ENCODE data around the gene PCSK2. TPM values are rescaled to one million over a fixed set of nuclear protein-coding genes. Genes with fewer than 3 reads are reported as not detected.

The PCSK2 gene
- polyA plus RNA-seq, 3 donors = not detected

GRCh38 chr20:17227219-17227575, 357 bp downstream of the PCSK2 start:
- peaks cover 0 to 24% (median 12%) of the 10 kb centered on the region in 7 donors for H3K9me3 Mint-ChIP-seq
- TF ChIP-seq, protein P1, sequence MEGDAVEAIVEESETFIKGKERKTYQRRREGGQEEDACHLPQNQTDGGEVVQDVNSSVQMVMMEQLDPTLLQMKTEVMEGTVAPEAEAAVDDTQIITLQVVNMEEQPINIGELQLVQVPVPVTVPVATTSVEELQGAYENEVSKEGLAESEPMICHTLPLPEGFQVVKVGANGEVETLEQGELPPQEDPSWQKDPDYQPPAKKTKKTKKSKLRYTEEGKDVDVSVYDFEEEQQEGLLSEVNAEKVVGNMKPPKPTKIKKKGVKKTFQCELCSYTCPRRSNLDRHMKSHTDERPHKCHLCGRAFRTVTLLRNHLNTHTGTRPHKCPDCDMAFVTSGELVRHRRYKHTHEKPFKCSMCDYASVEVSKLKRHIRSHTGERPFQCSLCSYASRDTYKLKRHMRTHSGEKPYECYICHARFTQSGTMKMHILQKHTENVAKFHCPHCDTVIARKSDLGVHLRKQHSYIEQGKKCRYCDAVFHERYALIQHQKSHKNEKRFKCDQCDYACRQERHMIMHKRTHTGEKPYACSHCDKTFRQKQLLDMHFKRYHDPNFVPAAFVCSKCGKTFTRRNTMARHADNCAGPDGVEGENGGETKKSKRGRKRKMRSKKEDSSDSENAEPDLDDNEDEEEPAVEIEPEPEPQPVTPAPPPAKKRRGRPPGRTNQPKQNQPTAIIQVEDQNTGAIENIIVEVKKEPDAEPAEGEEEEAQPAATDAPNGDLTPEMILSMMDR (IDR thresholded peaks at IDR 0.05) = no peak
- peaks cover 51 to 57% (median 53%) of the 10 kb centered on the region in 3 donors for H3K27me3 Mint-ChIP-seq (ENCODE audit: low read depth in 3 of 3)
- no peak for DNase-seq
- H3K9ac ChIP-seq (ENCODE audit: insufficient read depth, low read length, poor library complexity, severe bottlenecking) = no peak overlapping the region
- H4K20me1 ChIP-seq (ENCODE audit: insufficient read depth, low read length) = no peaks in the 10 kb centered on the region
- peaks cover 0 to 21% of the 10 kb centered on the region in 2 donors for H3K9me3 ChIP-seq (replicated peaks in 1 of 2; ENCODE audit: control insufficient read depth in 1 of 2, insufficient read depth in 1 of 2, low read length in 2 of 2)
- no peak overlapping the region for H3K27ac Mint-ChIP-seq
- no peak overlapping the region for H3K4me3 ChIP-seq (replicated peaks in 1 of 3; ENCODE audit: low read depth in 2 of 3, low read length in 3 of 3)
- no peaks in the 10 kb centered on the region for H3K4me1 ChIP-seq (ENCODE audit: control insufficient read depth in 1 of 2, insufficient read depth in 2 of 2, low read length in 2 of 2)
- no peaks in the 10 kb centered on the region for H3K4me1 Mint-ChIP-seq
- H2AFZ ChIP-seq (ENCODE audit: insufficient read depth, low read depth, low read length, poor library complexity, severe bottlenecking) = no peak overlapping the region
- no peaks in the 10 kb centered on the region for H3K36me3 ChIP-seq (replicated peaks in 1 of 2; ENCODE audit: control insufficient read depth in 1 of 2, insufficient read depth in 2 of 2, low read length in 2 of 2)
- peak overlapping the region in 1 of 2 donors; percentile 80 for H3K4me3 Mint-ChIP-seq
- peaks cover 0 to 3% of the 10 kb centered on the region in 2 donors for H3K36me3 Mint-ChIP-seq
- no peak overlapping the region for H3K27ac ChIP-seq (ENCODE audit: low read depth in 1 of 2, low read length in 2 of 2)
- WGBS (ENCODE audit: insufficient coverage) = 6% methylated on average over 10 of the region's 17 CpGs
- peaks cover 29 to 59% of the 10 kb centered on the region in 2 donors for H3K27me3 ChIP-seq (ENCODE audit: control insufficient read depth in 2 of 2, insufficient read depth in 2 of 2, low read length in 2 of 2)
- no peak overlapping the region for H3K4me2 ChIP-seq (replicated peaks; ENCODE audit: extremely low read depth, low read length, poor library complexity, severe bottlenecking)
- H3K79me2 ChIP-seq (ENCODE audit: insufficient read depth, low read length) = no peaks in the 10 kb centered on the region
- intact Hi-C loops (cut with micrococcal nuclease) = no loop called here

- no peaks in the 10 kb centered on the region for H3K79me2 ChIP-seq (ENCODE audit: insufficient read depth, low read length)
- Mint-ChIP-seq H3K9me3 (peaks cover 0 to 24% (median 12%) of the 10 kb centered on the region in 7 donors), H3K4me3 (peak overlapping the region in 1 of 2 donors; percentile 80), H3K27ac (no peak overlapping the region), H3K36me3 (peaks cover 0 to 3% of the 10 kb centered on the region in 2 donors), H3K27me3 (ENCODE audit: low read depth in 3 of 3) (peaks cover 51 to 57% (median 53%) of the 10 kb centered on the region in 3 donors), H3K4me1 (no peaks in the 10 kb centered on the region)
- no peaks in the 10 kb centered on the region for H4K20me1 ChIP-seq (ENCODE audit: insufficient read depth, low read length)
- peaks cover 0 to 21% of the 10 kb centered on the region in 2 donors for H3K9me3 ChIP-seq (replicated peaks in 1 of 2; ENCODE audit: control insufficient read depth in 1 of 2, insufficient read depth in 1 of 2, low read length in 2 of 2)
- no peak overlapping the region for H3K4me3 ChIP-seq (replicated peaks in 1 of 3; ENCODE audit: low read depth in 2 of 3, low read length in 3 of 3)
- no peak overlapping the region for H3K9ac ChIP-seq (ENCODE audit: insufficient read depth, low read length, poor library complexity, severe bottlenecking)
- TF ChIP-seq, protein P1 (IDR thresholded peaks at IDR 0.05) = no peak
- DNase-seq = no peak
- intact Hi-C loops (cut with micrococcal nuclease) = no loop called here
- H3K27me3 ChIP-seq (ENCODE audit: control insufficient read depth in 2 of 2, insufficient read depth in 2 of 2, low read length in 2 of 2) = peaks cover 29 to 59% of the 10 kb centered on the region in 2 donors
- 8% methylated on average over 20 of the region's 35 CpGs for WGBS (ENCODE audit: insufficient coverage)
- H3K4me1 ChIP-seq (ENCODE audit: control insufficient read depth in 1 of 2, insufficient read depth in 2 of 2, low read length in 2 of 2) = no peaks in the 10 kb centered on the region
- no peak overlapping the region for H3K27ac ChIP-seq (ENCODE audit: low read depth in 1 of 2, low read length in 2 of 2)
- no peak overlapping the region for H2AFZ ChIP-seq (ENCODE audit: insufficient read depth, low read depth, low read length, poor library complexity, severe bottlenecking)
- no peaks in the 10 kb centered on the region for H3K36me3 ChIP-seq (replicated peaks in 1 of 2; ENCODE audit: control insufficient read depth in 1 of 2, insufficient read depth in 2 of 2, low read length in 2 of 2)
- no peak overlapping the region for H3K4me2 ChIP-seq (replicated peaks; ENCODE audit: extremely low read depth, low read length, poor library complexity, severe bottlenecking)
Measured at GRCh38 chr20:17227669-17228623, 1.1 kb downstream of the PCSK2 start.

Data from CD14-positive monocyte (primary cell).